Osteocyte (in vitro differentiated cells): ENCODE results near the gene FUT2. TPM values are rescaled to one million over a fixed set of nuclear protein-coding genes. Genes with fewer than 3 reads are reported as not detected.
A peak's percentile ranks its signal among the peaks of the same experiment; 100 is the strongest.

Source experiments
- DNase-seq: peaks from one replicate; pipeline ENCODE4 v3.0.0; 2021; ENCODE audit warnings: mixed read lengths; ENCODE audit not compliant: unreplicated experiment; ENCODE audit errors: extremely low spot score
- H3K27ac Mint-ChIP-seq: one replicate; pipeline ENCODE4 v1.8.0; 2021; ENCODE audit warnings: mild to moderate bottlenecking, mixed read lengths; ENCODE audit not compliant: unreplicated experiment
- H3K27me3 Mint-ChIP-seq: one replicate; pipeline ENCODE4 v1.8.0; 2021; ENCODE audit warnings: mixed read lengths; ENCODE audit not compliant: unreplicated experiment
- H3K36me3 Mint-ChIP-seq: one replicate; pipeline ENCODE4 v1.8.0; 2021; ENCODE audit warnings: mixed read lengths; ENCODE audit not compliant: unreplicated experiment
- H3K4me1 Mint-ChIP-seq: one replicate; pipeline ENCODE4 v1.8.0; 2021; ENCODE audit warnings: mixed read lengths; ENCODE audit not compliant: unreplicated experiment
- H3K4me3 Mint-ChIP-seq: one replicate; pipeline ENCODE4 v1.8.0; 2021; ENCODE audit warnings: mild to moderate bottlenecking, moderate library complexity, mixed read lengths; ENCODE audit not compliant: unreplicated experiment
- H3K9me3 Mint-ChIP-seq: one replicate; pipeline ENCODE4 v1.8.0; 2021; ENCODE audit warnings: mixed read lengths; ENCODE audit not compliant: unreplicated experiment
- CTCF ChIP-seq: fragments of 200-600 bp; sonication (generic); IDR thresholded peaks from 2 replicates; pipeline ENCODE4 v1.5.0; 2021; ENCODE audit warnings: antibody characterized with exemption, mild to moderate bottlenecking, moderate library complexity
- total RNA-seq: library from RNA; stranded (reverse); gene quantifications from 2 replicates; pipeline ENCODE4 v1.2.1, GENCODE V29; 2021

The FUT2 gene
- total RNA-seq, 1 donor from 2014 or later, result not detected

GRCh38 chr19:48713041-48713863 is 17.5 kb downstream of the FUT2 start:
- Mint-ChIP-seq H3K27me3 (no peaks in the 10 kb centered on the region), H3K27ac (peak overlapping the region; percentile 31), H3K36me3 (no peaks in the 10 kb centered on the region), H3K4me1 (peaks cover 41% of the 10 kb centered on the region), H3K4me3 (peak overlapping the region; percentile 86), H3K9me3 (no peaks in the 10 kb centered on the region)
- peak; percentile 38 for TF ChIP-seq CTCF
- DNase-seq, result no peak

GRCh38 chr19:48713864-48714755 is 18.3 kb downstream of the FUT2 start:
- Mint-ChIP-seq H3K27me3 (no peaks in the 10 kb centered on the region), H3K4me1 (peaks cover 41% of the 10 kb centered on the region), H3K27ac (peak overlapping the region; percentile 97), H3K36me3 (no peaks in the 10 kb centered on the region), H3K9me3 (no peaks in the 10 kb centered on the region), H3K4me3 (peak overlapping the region; percentile 86)
- peak; percentile 100 for DNase-seq
- no peak for TF ChIP-seq CTCF

GRCh38 chr19:48714759-48715675 is 19.2 kb downstream of the FUT2 start:
- peak overlapping the region; percentile 97 for H3K27ac Mint-ChIP-seq
- H3K4me1 Mint-ChIP-seq, result peaks cover 44% of the 10 kb centered on the region
- TF ChIP-seq CTCF, result no peak
- no peaks in the 10 kb centered on the region for H3K36me3 Mint-ChIP-seq
- no peak for DNase-seq
- no peaks in the 10 kb centered on the region for H3K9me3 Mint-ChIP-seq
- H3K4me3 Mint-ChIP-seq, result peak overlapping the region; percentile 86
- H3K27me3 Mint-ChIP-seq, result no peaks in the 10 kb centered on the region

- Mint-ChIP-seq H3K4me3 (peak overlapping the region; percentile 32), H3K9me3 (no peaks in the 10 kb centered on the region), H3K36me3 (no peaks in the 10 kb centered on the region), H3K4me1 (peaks cover 49% of the 10 kb centered on the region), H3K27ac (peak overlapping the region; percentile 97), H3K27me3 (no peaks in the 10 kb centered on the region)
- TF ChIP-seq CTCF, result no peak
- no peak for DNase-seq
These were observed 20.0 kb downstream of the FUT2 start for GRCh38 chr19:48715681-48716171.
